ENCODE results near the gene FRMD4A. TPM values are rescaled to one million over a fixed set of nuclear protein-coding genes. Genes with fewer than 3 reads are reported as not detected.
"Not testable (repeated sequence)": the region's sequence is repeated elsewhere in the genome, so short reads cannot be mapped to it uniquely, and the experiment has no call there.

Gene FRMD4A
- total RNA-seq, 2 donors from 2014 or later = 8.6 to 10.2 TPM

- TF ChIP-seq CTCF (IDR thresholded peaks at IDR 0.05) = no peak
- Histone ChIP-seq H3K9ac (ENCODE audit: low read depth in 2 of 2, low read length in 2 of 2) (no peak overlapping the region), H3K36me3 (no peaks in the 10 kb centered on the region), H3K27me3 (no peaks in the 10 kb centered on the region), H3K4me1 (no peaks in the 10 kb centered on the region), H3K9me3 (no peaks in the 10 kb centered on the region), H3K4me3 (no peak overlapping the region), H3K27ac (no peak overlapping the region)
- intact Hi-C loops (cut with DNase I) = no loop called here
- no peak for DNase-seq
Observed at GRCh38 chr10:13867822-13868221, 462.9 kb downstream of the FRMD4A start.

DNA sequence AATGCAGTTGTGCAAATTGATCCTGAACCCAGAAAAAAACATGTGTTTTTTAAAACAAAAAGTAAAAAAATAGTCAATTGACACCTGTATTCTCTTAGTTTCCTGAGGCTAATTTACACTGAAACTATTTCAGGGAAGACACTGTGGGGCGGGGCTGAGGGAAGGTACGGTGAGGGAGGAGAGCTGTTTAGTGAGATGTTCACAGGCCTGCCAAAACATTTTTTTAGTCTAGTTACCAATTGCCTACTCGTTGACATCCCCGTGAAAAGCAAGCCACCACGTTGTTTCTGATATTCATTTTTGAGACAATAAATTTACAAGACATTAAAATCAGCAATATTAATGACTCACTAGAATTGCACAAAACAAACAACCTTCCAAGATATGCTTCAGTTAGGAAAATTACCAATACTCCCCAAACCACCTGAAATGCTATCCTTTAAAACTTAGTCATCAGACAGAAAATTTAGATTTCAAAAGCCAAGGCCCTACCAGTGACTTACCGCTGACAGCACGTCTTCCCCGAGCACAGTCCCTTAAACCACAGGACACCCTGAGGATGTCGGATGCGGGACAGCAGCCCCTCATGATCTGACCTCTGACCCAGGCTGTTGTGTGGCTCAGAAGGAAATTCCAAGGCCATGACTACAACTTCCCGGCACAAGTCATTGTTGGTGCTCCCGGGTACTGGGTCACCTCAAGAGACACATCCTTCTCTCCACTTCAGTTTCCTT is 464.8 kb downstream of the FRMD4A start:
- H3K27ac ChIP-seq = no peak overlapping the region
- intact Hi-C loops (cut with DNase I) = no loop called here

DNA sequence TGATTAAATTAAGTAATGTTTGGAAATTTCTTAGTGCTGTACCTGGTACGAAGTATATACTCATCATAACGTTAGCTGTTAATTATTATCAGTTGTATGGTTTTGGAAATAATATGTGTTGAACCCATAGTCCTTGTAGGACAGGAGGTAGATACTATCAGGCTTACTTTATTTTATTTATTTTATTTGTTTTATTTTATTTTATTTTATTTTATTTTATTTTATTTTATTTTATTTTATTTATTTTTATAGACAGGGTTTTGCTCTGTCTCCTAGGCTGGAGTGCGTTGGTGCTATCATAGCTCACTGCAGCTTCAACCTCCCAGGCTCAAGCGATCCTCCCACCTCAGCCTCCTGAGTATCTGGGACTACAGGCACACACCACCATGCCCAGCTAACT is 465.5 kb downstream of the FRMD4A start:
- DNase-seq; H3K36me3 ChIP-seq; H3K4me3 ChIP-seq; H3K27me3 ChIP-seq; H3K9ac ChIP-seq (ENCODE audit: low read depth in 2 of 2, low read length in 2 of 2); intact Hi-C loops (cut with DNase I); H3K4me1 ChIP-seq; H3K27ac ChIP-seq; H3K9me3 ChIP-seq: not testable (repeated sequence)

More for the DNA sequence above, 464.8 kb downstream of the FRMD4A start:
- no peaks in the 10 kb centered on the region for H3K36me3 ChIP-seq
- H3K4me1 ChIP-seq = no peaks in the 10 kb centered on the region
- H3K4me3 ChIP-seq = no peak overlapping the region
- no peak for TF ChIP-seq CTCF (IDR thresholded peaks at IDR 0.05)
- H3K27me3 ChIP-seq = no peaks in the 10 kb centered on the region
- H3K9ac ChIP-seq (ENCODE audit: low read depth in 2 of 2, low read length in 2 of 2) = no peak overlapping the region
- H3K9me3 ChIP-seq = no peaks in the 10 kb centered on the region
- DNase-seq = no peak

- H3K27ac ChIP-seq = no peak overlapping the region
- no peaks in the 10 kb centered on the region for H3K4me1 ChIP-seq
- no peaks in the 10 kb centered on the region for H3K27me3 ChIP-seq
- no peaks in the 10 kb centered on the region for H3K36me3 ChIP-seq
- no peak overlapping the region for H3K4me3 ChIP-seq
- DNase-seq = no peak
- no peak overlapping the region for H3K9ac ChIP-seq (ENCODE audit: low read depth in 2 of 2, low read length in 2 of 2)
- intact Hi-C loops (cut with DNase I) = no loop called here
- TF ChIP-seq CTCF (IDR thresholded peaks at IDR 0.05) = no peak
- H3K9me3 ChIP-seq = no peaks in the 10 kb centered on the region
Observed at GRCh38 chr10:13862546-13863233, 468.0 kb downstream of the FRMD4A start.

- Histone ChIP-seq H3K36me3 (no peaks in the 10 kb centered on the region), H3K27me3 (no peaks in the 10 kb centered on the region), H3K9me3 (no peaks in the 10 kb centered on the region), H3K4me3 (no peak overlapping the region), H3K4me1 (no peaks in the 10 kb centered on the region), H3K9ac (ENCODE audit: low read depth in 2 of 2, low read length in 2 of 2) (no peak overlapping the region), H3K27ac (no peak overlapping the region)
- TF ChIP-seq CTCF (IDR thresholded peaks at IDR 0.05) = no peak
- DNase-seq = no peak
- intact Hi-C loops (cut with DNase I) = no loop called here
Observed at GRCh38 chr10:13860886-13861285, 469.8 kb downstream of the FRMD4A start.
